HEK293 (cell line): ENCODE measurements around the gene EFEMP1.

Experiments
- CTCF ChIA-PET: fragments of 350-600 bp; formaldehyde crosslinking; extraction: SDS; loops from one replicate; lab custom pipeline; 2021; ENCODE audit warnings: antibody characterized with exemption; lab: Yijun Ruan, JAX
- POLR2A ChIA-PET: fragments of 300-600 bp; formaldehyde crosslinking; extraction: SDS; loops from one replicate; lab custom pipeline; 2020; ENCODE audit warnings: antibody characterized with exemption, inconsistent platforms; lab: Yijun Ruan, JAX
- H3K27ac ChIP-seq: fragments of 200-500 bp; sonication (Bioruptor generic); 2 replicates; pipeline ENCODE4 v1.5.1; 2014; ENCODE audit warnings: low read depth, low read length, control low read depth, inconsistent platforms; ENCODE audit errors: extremely low read depth
- H3K36me3 ChIP-seq, 2 experiments: fragments of 200-500 bp in 1 of 2; sonication (Bioruptor generic) in 1 of 2; 1 replicate in 1 of 2; 2 replicates in 1 of 2; pipeline ENCODE4 v1.5.1; 2014 to 2017; ENCODE audit warnings: inconsistent platforms in 2 of 2, low read length in 2 of 2; ENCODE audit not compliant: control insufficient read depth in 2 of 2, insufficient read depth in 1 of 2
- H3K4me1 ChIP-seq: fragments of 200-500 bp; sonication (Bioruptor generic); 2 replicates; pipeline ENCODE4 v1.5.1; 2014; ENCODE audit warnings: mild to moderate bottlenecking, low read length, inconsistent platforms; ENCODE audit not compliant: control insufficient read depth, insufficient read depth
- H3K4me3 ChIP-seq: 2 replicates; pipeline ENCODE4 v1.5.1; 2011; ENCODE audit warnings: low read depth, mild to moderate bottlenecking, control low read depth, low read length, moderate library complexity
- H3K9me3 ChIP-seq: fragments of 200-500 bp; sonication (Bioruptor generic); 2 replicates; pipeline ENCODE4 v1.5.1; 2014; ENCODE audit warnings: low read depth, low read length, inconsistent platforms; ENCODE audit not compliant: control insufficient read depth, insufficient read depth
- RBAK ChIP-seq: fragments of 450-650 bp; formaldehyde crosslinking; IDR thresholded peaks from 2 replicates; pipeline ENCODE4 v1.5.1; 2016; ENCODE audit warnings: missing biosample characterization, missing genetic modification characterization
- YY1 ChIP-seq: fragments of 450-650 bp; formaldehyde crosslinking; IDR thresholded peaks from 2 replicates; pipeline ENCODE4 v1.5.1; 2018; ENCODE audit warnings: missing biosample characterization, missing genetic modification characterization
- ZBTB6 ChIP-seq: fragments of 450-650 bp; formaldehyde crosslinking; IDR thresholded peaks from 2 replicates; pipeline ENCODE4 v1.5.1; 2017; ENCODE audit warnings: missing biosample characterization, missing genetic modification characterization
- ZNF114 ChIP-seq: fragments of 450-650 bp; formaldehyde crosslinking; IDR thresholded peaks from 2 replicates; pipeline ENCODE4 v1.5.0; 2017; ENCODE audit warnings: missing biosample characterization, missing genetic modification characterization
- ZNF140 ChIP-seq: fragments of 450-650 bp; formaldehyde crosslinking; IDR thresholded peaks from 2 replicates; pipeline ENCODE4 v1.5.1; 2016; ENCODE audit warnings: missing biosample characterization, missing genetic modification characterization
- ZNF157 ChIP-seq: fragments of 450-650 bp; formaldehyde crosslinking; IDR thresholded peaks from 2 replicates; pipeline ENCODE4 v1.5.1; 2016; ENCODE audit warnings: missing biosample characterization, missing genetic modification characterization
- ZNF223 ChIP-seq: fragments of 450-650 bp; formaldehyde crosslinking; IDR thresholded peaks from 2 replicates; pipeline ENCODE4 v1.5.1; 2016; ENCODE audit warnings: missing biosample characterization, missing genetic modification characterization
- ZNF26 ChIP-seq: fragments of 450-650 bp; formaldehyde crosslinking; IDR thresholded peaks from 2 replicates; pipeline ENCODE4 v1.5.1; 2016; ENCODE audit warnings: missing biosample characterization, missing genetic modification characterization
- ZNF350 ChIP-seq: fragments of 450-650 bp; formaldehyde crosslinking; IDR thresholded peaks from 2 replicates; pipeline ENCODE4 v1.5.0; 2017; ENCODE audit warnings: missing biosample characterization, mild to moderate bottlenecking, missing genetic modification characterization
- ZNF416 ChIP-seq: fragments of 450-650 bp; formaldehyde crosslinking; IDR thresholded peaks from 2 replicates; pipeline ENCODE4 v1.5.1; 2016; ENCODE audit warnings: missing biosample characterization, missing genetic modification characterization
- ZNF48 ChIP-seq: fragments of 450-650 bp; formaldehyde crosslinking; IDR thresholded peaks from 2 replicates; pipeline ENCODE4 v1.5.1; 2016; ENCODE audit warnings: missing biosample characterization, missing genetic modification characterization
- ZNF530 ChIP-seq: fragments of 450-650 bp; formaldehyde crosslinking; IDR thresholded peaks from 2 replicates; pipeline ENCODE4 v1.5.1; 2016; ENCODE audit warnings: low read depth, missing biosample characterization, missing genetic modification characterization
- ZNF561 ChIP-seq: fragments of 450-650 bp; IDR thresholded peaks from 2 replicates; pipeline ENCODE4 v1.5.1; 2018; ENCODE audit warnings: missing biosample characterization, missing genetic modification characterization, borderline replicate concordance
- ZNF76 ChIP-seq: fragments of 450-650 bp; formaldehyde crosslinking; IDR thresholded peaks from 2 replicates; pipeline ENCODE4; 2016; ENCODE audit warnings: low read depth, missing biosample characterization, missing genetic modification characterization, borderline replicate concordance
- TF ChIP-seq, protein P1 (sequence below): fragments of 450-650 bp; formaldehyde crosslinking; IDR thresholded peaks from 2 replicates; pipeline ENCODE4 v1.5.1; 2016; ENCODE audit warnings: missing biosample characterization, missing genetic modification characterization
- TF ChIP-seq, protein P2 (sequence below): fragments of 450-650 bp; formaldehyde crosslinking; IDR thresholded peaks from 2 replicates; pipeline ENCODE4 v1.5.1; 2016; ENCODE audit warnings: missing biosample characterization, missing genetic modification characterization

The EFEMP1 gene

GRCh38 chr2:55946793-55947192 is 23.2 kb upstream of the EFEMP1 start:
- Histone ChIP-seq H3K9me3 (no peaks in the 10 kb centered on the region), H3K36me3 (no peaks in the 10 kb centered on the region), H3K27ac (no peak overlapping the region), H3K4me1 (peaks cover 21% of the 10 kb centered on the region), H3K4me3 (no peak overlapping the region)
- ChIA-PET POLR2A (no interaction called here), CTCF (no interaction called here)
- TF ChIP-seq YY1 (tag by site-specific recombination) (no peak), ZNF530 (tag by site-specific recombination) (no peak), ZNF561 (tag by site-specific recombination) (no peak), ZBTB6 (no peak), ZNF157 (tag by site-specific recombination) (no peak), ZNF114 (tag by site-specific recombination) (no peak), ZNF350 (no peak)

DNA sequence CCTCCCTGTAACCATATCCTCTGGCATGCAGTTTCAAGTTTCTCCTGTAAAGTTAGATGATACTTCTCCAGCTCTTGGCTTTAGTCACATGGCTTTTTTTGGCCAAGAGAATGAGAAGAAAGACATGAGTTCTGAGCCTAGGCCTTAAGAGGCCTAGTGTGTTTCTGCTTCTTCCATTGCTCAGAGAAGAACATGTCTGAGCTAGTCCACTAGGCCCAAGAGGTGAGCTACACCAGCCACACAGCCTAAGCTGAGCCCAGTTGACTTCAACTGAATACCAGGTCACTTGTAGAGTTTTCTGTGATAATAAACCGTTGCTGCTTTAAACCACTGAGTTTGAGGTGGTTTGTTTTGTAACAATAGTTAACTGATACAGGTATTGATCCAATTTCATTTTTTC is 19.9 kb upstream of the EFEMP1 start:
- H3K4me1 ChIP-seq: peaks cover 10% of the 10 kb centered on the region
- TF ChIP-seq, protein P1, sequence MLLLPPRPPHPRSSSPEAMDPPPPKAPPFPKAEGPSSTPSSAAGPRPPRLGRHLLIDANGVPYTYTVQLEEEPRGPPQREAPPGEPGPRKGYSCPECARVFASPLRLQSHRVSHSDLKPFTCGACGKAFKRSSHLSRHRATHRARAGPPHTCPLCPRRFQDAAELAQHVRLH (tag by site-specific recombination): no peak
- TF ChIP-seq RBAK (tag by site-specific recombination) (no peak), ZNF76 (tag by site-specific recombination) (no peak)
- H3K9me3 ChIP-seq: no peaks in the 10 kb centered on the region
- no peaks in the 10 kb centered on the region for H3K36me3 ChIP-seq
- H3K27ac ChIP-seq: no peak overlapping the region
- POLR2A ChIA-PET: no interaction called here
- H3K4me3 ChIP-seq: no peak overlapping the region
- CTCF ChIA-PET: interaction anchor here (0.7 to 1.2 kb wide), 4 partner anchors 11 to 225 kb away, joined by 3 read pairs; no protein-coding TSS in a partner anchor

GRCh38 chr2:55936351-55936750 is 12.8 kb upstream of the EFEMP1 start:
- no peak for TF ChIP-seq ZNF48
- no peak for TF ChIP-seq RBAK (tag by site-specific recombination)
- TF ChIP-seq ZNF223 (tag by site-specific recombination): no peak
- TF ChIP-seq, protein P2, sequence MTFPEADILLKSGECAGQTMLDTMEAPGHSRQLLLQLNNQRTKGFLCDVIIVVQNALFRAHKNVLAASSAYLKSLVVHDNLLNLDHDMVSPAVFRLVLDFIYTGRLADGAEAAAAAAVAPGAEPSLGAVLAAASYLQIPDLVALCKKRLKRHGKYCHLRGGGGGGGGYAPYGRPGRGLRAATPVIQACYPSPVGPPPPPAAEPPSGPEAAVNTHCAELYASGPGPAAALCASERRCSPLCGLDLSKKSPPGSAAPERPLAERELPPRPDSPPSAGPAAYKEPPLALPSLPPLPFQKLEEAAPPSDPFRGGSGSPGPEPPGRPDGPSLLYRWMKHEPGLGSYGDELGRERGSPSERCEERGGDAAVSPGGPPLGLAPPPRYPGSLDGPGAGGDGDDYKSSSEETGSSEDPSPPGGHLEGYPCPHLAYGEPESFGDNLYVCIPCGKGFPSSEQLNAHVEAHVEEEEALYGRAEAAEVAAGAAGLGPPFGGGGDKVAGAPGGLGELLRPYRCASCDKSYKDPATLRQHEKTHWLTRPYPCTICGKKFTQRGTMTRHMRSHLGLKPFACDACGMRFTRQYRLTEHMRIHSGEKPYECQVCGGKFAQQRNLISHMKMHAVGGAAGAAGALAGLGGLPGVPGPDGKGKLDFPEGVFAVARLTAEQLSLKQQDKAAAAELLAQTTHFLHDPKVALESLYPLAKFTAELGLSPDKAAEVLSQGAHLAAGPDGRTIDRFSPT (tag by site-specific recombination): no peak
- no peak for TF ChIP-seq ZNF140
- no peak for TF ChIP-seq ZNF26
- TF ChIP-seq ZNF416 (tag by site-specific recombination): no peak
- CTCF ChIA-PET: interaction anchor here (1.6 kb wide), 1 partner anchor 25 kb away, joined by 4 read pairs; no protein-coding TSS in a partner anchor
- POLR2A ChIA-PET: no interaction called here
- Histone ChIP-seq H3K4me1 (no peaks in the 10 kb centered on the region), H3K9me3 (no peaks in the 10 kb centered on the region), H3K4me3 (no peak overlapping the region), H3K36me3 (no peaks in the 10 kb centered on the region), H3K27ac (no peak overlapping the region)
